HUES64 (cell line): ENCODE measurements around the gene LGALS9.
"Not testable (repeated sequence)": the region's sequence is repeated elsewhere in the genome, so short reads cannot be mapped to it uniquely, and the experiment has no call there.

Experiments
- H3K27ac ChIP-seq: 2 replicates; pipeline ENCODE4 v1.7.0; 2013; ENCODE audit warnings: low read depth, low read length, inconsistent platforms
- H3K27me3 ChIP-seq: 2 replicates; pipeline ENCODE4 v1.6.1; 2013; ENCODE audit warnings: mild to moderate bottlenecking, low read length; ENCODE audit not compliant: insufficient read depth
- H3K36me3 ChIP-seq: 2 replicates; pipeline ENCODE4 v1.6.1; 2013; ENCODE audit warnings: mild to moderate bottlenecking, low read length; ENCODE audit not compliant: insufficient read depth
- H3K4me1 ChIP-seq: 2 replicates; pipeline ENCODE4 v1.6.1; 2013; ENCODE audit warnings: mild to moderate bottlenecking, low read length, moderate library complexity; ENCODE audit not compliant: insufficient read depth
- H3K4me3 ChIP-seq: 2 replicates; pipeline ENCODE4 v1.5.1; 2013; ENCODE audit warnings: mild to moderate bottlenecking, low read length, moderate library complexity
- H3K9ac ChIP-seq: 2 replicates; pipeline ENCODE4 v1.6.1; 2013; ENCODE audit warnings: mild to moderate bottlenecking, low read depth, low read length
- H3K9me3 ChIP-seq: 2 replicates; pipeline ENCODE4 v1.6.1; 2013; ENCODE audit warnings: low read depth, low read length; ENCODE audit not compliant: insufficient read depth
- WGBS: fragments of 150-250, 120-280 bp; methylation state at CpG from one replicate; pipeline ENCODE4 v1.1.7; 2013; ENCODE audit warnings: missing lambda C conversion rate; 5-methylcytosine and 5-hydroxymethylcytosine counted together

LGALS9 gene

DNA sequence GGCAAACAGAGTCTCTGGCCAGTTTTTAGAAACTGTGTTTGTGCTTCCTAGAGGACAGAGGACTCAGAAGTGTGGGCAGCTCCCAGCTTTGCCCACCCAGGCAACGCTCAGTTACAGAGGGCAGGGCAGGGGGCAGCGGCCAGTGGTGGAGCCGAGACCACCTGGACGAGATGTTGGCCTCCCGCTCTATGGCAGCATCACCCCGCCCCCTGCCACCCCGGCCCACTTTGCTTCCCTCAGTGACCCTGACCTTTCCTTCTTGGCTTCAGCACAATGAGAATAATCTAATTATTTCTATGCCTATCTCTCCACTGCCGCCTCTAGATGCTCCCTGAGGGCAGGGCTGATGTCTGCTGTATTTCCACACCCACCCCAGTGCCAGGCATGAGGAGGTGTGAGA is 25.6 kb downstream of the LGALS9 start:
- not testable (repeated sequence) for H3K27ac ChIP-seq, H3K9ac ChIP-seq, H3K27me3 ChIP-seq, H3K9me3 ChIP-seq, H3K4me3 ChIP-seq, H3K36me3 ChIP-seq, H3K4me1 ChIP-seq
- 82% methylated on average over 8 of the region's 8 CpGs for WGBS

GRCh38 chr17:27657620-27658019 is 26.6 kb downstream of the LGALS9 start:
- no peak overlapping the region for H3K27ac ChIP-seq
- no peaks in the 10 kb centered on the region for H3K36me3 ChIP-seq
- WGBS, result 73% methylated on average over 5 of the region's 5 CpGs
- H3K9ac ChIP-seq, result no peak overlapping the region
- no peaks in the 10 kb centered on the region for H3K4me1 ChIP-seq
- H3K9me3 ChIP-seq, result no peaks in the 10 kb centered on the region
- H3K27me3 ChIP-seq, result no peaks in the 10 kb centered on the region
- H3K4me3 ChIP-seq, result no peak overlapping the region

- Histone ChIP-seq H3K27me3 (no peaks in the 10 kb centered on the region), H3K9me3 (no peaks in the 10 kb centered on the region)
- 87% methylated on average over 6 of the region's 6 CpGs for WGBS
Measured at GRCh38 chr17:27659683-27660082, 28.7 kb downstream of the LGALS9 start.

DNA sequence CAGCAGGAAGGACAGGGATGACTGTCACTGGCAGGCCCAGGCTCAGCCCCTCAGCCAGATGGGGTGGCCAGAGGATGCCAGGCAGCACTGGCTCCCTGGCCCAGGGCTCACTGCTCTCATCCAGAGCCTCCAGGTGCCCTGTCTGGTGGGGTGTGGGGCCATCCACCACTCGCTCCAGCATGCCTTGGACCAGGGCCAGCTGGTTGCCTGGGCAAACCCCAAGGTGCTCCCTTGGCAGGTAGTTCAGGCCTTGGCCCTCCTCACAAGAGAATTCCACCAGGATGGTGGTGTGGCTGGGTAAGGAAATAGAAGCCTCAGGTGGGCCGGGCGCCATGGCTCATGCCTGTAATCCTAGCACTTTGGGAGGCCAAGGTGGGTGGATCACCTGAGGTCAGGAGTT is 29.4 kb downstream of the LGALS9 start:
- Histone ChIP-seq H3K9me3 (no peaks in the 10 kb centered on the region), H3K4me1 (no peaks in the 10 kb centered on the region), H3K4me3 (no peak overlapping the region), H3K27me3 (no peaks in the 10 kb centered on the region), H3K36me3 (no peaks in the 10 kb centered on the region), H3K27ac (no peak overlapping the region), H3K9ac (no peak overlapping the region)
- 72% methylated on average over 3 of the region's 3 CpGs for WGBS

More at GRCh38 chr17:27659683-27660082, 28.7 kb downstream of the LGALS9 start:
- Histone ChIP-seq H3K4me1 (no peaks in the 10 kb centered on the region), H3K36me3 (no peaks in the 10 kb centered on the region), H3K27ac (no peak overlapping the region), H3K4me3 (no peak overlapping the region), H3K9ac (no peak overlapping the region)

GRCh38 chr17:27663936-27664605 is 33.1 kb downstream of the LGALS9 start:
- no peaks in the 10 kb centered on the region for H3K36me3 ChIP-seq
- no peak overlapping the region for H3K4me3 ChIP-seq
- H3K9me3 ChIP-seq, result no peaks in the 10 kb centered on the region
- WGBS, result 89% methylated on average over 8 of the region's 8 CpGs
- no peak overlapping the region for H3K9ac ChIP-seq
- no peaks in the 10 kb centered on the region for H3K4me1 ChIP-seq
- H3K27me3 ChIP-seq, result no peaks in the 10 kb centered on the region
- no peak overlapping the region for H3K27ac ChIP-seq

DNA sequence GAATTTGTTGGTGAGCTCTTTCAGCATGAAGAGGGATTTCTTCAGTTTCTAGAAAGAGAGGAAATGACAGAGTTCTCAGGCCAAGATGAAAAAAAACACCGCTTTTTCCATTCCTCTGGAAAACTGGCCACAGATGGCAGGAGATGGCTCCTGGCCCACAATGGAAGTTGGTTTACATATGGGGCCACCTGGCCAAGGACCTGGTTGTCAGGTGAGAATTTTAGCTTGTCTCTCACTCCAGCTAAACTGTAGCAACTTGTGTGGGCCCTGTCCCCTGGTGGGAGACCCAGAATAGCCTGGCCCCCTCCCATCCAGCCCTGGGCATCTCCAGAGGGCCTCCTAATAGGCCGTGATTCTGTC is 33.6 kb downstream of the LGALS9 start:
- no peaks in the 10 kb centered on the region for H3K4me1 ChIP-seq
- H3K4me3 ChIP-seq, result no peak overlapping the region
- H3K27ac ChIP-seq, result no peak overlapping the region
- no peaks in the 10 kb centered on the region for H3K27me3 ChIP-seq
- 86% methylated on average over 2 of the region's 2 CpGs for WGBS
- H3K9me3 ChIP-seq, result no peaks in the 10 kb centered on the region
- no peaks in the 10 kb centered on the region for H3K36me3 ChIP-seq
- H3K9ac ChIP-seq, result no peak overlapping the region

DNA sequence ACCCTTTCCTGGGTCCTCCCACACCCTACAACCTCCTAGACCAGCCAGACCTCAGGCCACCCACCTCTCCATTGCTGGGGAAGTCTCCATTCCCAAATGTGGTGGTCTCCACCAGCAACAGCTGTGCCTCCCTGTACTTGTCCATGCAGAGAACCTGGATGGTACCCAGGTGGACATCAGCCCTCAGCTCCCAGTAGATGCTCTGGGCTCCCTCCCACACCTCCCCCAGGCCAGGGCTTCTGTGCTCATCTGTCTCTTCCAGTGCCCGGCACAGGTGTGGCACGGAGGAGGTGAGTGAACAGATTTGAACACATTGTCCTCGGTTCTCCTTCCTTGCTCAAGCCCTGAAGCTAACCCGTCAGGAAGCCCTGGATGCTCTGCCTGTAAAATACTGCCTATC is 34.6 kb downstream of the LGALS9 start:
- 84% methylated on average over 4 of the region's 4 CpGs for WGBS
- no peaks in the 10 kb centered on the region for H3K27me3 ChIP-seq
- no peaks in the 10 kb centered on the region for H3K36me3 ChIP-seq
- no peak overlapping the region for H3K27ac ChIP-seq
- H3K4me1 ChIP-seq, result no peaks in the 10 kb centered on the region
- H3K9me3 ChIP-seq, result no peaks in the 10 kb centered on the region
- no peak overlapping the region for H3K4me3 ChIP-seq
- no peak overlapping the region for H3K9ac ChIP-seq

DNA sequence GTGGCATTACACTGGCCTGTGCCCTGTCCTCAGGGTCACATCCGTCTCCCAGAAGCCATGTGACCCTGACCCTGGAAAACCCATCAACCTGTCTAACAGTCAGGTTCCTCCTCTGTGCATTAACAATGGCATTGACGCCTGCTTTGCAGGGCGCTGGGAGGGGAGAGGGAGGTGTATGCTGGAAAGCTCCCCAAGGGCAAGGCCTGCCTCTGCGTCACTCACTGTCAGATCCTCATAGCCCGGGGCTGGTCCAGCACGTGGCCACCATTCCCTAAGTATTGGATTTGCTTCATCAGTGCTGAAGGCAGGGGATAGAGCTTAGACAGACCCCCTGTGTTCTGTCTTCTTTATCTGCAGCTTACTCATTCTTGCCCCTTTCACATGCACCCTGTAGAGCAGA is 35.3 kb downstream of the LGALS9 start:
- H3K27ac ChIP-seq, result not testable (repeated sequence)

DNA sequence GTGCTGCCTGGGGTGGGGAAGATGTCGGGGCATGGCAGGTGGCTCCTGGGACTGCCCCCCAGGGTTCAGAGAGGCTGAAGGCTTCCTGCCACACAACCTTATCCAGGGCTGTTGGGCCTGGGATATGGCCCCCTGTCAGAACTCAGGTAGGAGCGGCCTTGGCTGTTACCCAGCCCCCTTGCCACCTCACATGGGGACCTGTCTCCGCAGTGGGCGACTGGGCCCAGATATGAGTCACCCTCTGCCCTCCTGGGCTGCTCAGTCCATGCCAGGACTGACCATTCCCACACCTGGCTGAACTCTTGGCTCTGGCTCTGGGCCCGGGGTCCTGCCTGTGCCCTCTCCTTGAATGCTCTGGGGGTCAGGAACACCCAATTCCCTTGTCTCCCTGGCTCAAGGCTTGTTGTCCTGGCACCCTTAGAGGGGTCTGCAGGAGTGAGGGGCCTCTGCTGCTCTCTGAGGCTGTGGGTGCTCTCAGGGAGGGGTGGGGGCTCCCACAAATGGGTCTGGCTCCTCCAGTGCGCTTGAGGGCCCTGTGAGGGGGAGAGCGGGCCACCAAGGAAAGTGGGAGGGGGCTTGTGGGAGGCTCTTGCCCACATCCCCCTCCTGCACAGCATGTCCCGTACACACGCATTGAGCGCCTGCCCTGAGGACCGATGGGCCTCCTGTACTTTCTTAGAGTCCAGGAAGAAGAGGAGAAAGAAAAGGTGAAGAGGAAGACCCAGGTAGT is 36.0 kb downstream of the LGALS9 start:
- WGBS, result 87% methylated on average over 10 of the region's 11 CpGs
- Histone ChIP-seq H3K9ac (no peak overlapping the region), H3K4me1 (no peaks in the 10 kb centered on the region), H3K4me3 (no peak overlapping the region), H3K36me3 (no peaks in the 10 kb centered on the region), H3K27ac (no peak overlapping the region), H3K27me3 (no peaks in the 10 kb centered on the region), H3K9me3 (no peaks in the 10 kb centered on the region)

More for the DNA sequence above, 35.3 kb downstream of the LGALS9 start:
- not testable (repeated sequence) for H3K36me3 ChIP-seq, H3K27me3 ChIP-seq, H3K4me1 ChIP-seq, H3K4me3 ChIP-seq, H3K9ac ChIP-seq, H3K9me3 ChIP-seq
- WGBS, result 73% methylated on average over 6 of the region's 6 CpGs

DNA sequence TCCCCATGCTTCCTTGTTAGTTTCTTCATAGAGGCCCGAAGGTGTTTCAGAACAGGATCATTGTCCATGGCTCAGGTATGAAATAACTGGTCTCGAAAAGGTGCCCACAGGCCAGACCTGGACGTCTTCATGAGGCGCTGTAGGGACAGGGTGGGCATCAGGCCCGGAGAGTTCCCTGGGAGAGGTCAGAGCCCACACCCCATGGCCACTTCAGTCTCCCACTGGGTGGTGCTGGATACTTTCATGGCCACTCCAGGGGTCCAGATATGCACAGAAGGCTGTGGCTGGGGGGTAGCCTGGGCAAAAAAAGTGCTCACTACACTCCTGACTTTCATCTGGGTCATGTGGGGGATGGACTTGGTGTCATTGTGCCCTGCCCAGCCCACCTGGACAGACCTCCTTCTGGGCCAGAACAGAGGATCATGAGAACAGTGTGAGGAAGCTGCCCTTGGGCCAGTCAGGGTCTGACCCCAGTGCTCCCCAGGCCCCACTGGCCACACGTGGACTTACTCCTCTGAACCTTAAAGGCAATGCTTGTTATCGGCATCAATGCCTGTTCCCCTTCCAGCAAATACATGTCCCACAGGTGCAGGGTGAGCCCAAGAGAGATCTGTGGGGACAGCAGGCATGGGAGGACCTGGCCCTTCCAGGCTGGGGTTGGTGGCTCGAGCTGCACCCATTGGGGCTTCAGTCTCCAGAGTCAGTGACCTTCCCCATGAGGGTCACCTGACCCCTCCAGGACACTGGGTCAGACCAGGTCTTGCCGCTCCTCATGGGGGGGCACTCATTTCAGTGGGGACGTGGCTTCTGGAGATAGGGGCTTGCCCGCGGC is 36.9 kb downstream of the LGALS9 start:
- no peak overlapping the region for H3K27ac ChIP-seq
- H3K27me3 ChIP-seq, result no peaks in the 10 kb centered on the region
- no peak overlapping the region for H3K4me3 ChIP-seq
- no peak overlapping the region for H3K9ac ChIP-seq
- WGBS, result 92% methylated on average over 12 of the region's 12 CpGs
- H3K4me1 ChIP-seq, result no peaks in the 10 kb centered on the region
- H3K9me3 ChIP-seq, result no peaks in the 10 kb centered on the region
- H3K36me3 ChIP-seq, result no peaks in the 10 kb centered on the region

DNA sequence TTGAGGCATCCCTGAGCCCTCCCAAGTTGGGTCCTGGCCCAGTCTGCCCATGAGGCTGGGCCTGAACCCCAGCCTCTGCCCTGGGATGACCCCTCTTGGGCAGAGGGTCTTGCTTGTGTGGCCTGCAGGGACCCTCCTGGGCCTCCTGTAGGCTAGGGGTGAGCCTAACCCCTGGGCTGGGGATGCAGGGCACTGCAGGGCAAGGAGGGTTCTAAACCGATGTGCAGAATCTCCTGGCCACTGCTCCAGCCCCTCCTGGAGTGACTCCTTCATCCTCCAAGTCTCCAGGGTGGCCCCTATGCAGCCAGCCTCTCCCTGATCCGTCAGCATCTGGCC is 37.5 kb downstream of the LGALS9 start:
- no peaks in the 10 kb centered on the region for H3K4me1 ChIP-seq
- H3K4me3 ChIP-seq, result no peak overlapping the region
- 67% methylated on average over 2 of the region's 2 CpGs for WGBS
- no peaks in the 10 kb centered on the region for H3K36me3 ChIP-seq
- H3K27ac ChIP-seq, result no peak overlapping the region
- no peaks in the 10 kb centered on the region for H3K27me3 ChIP-seq
- no peak overlapping the region for H3K9ac ChIP-seq
- H3K9me3 ChIP-seq, result no peaks in the 10 kb centered on the region
